ENCODE measurements around the gene NCR3LG1.

- TF ChIP-seq EZH2 (IDR thresholded peaks at IDR 0.05; ENCODE audit: insufficient read depth, poor library complexity, severe bottlenecking): no peak
- TF ChIP-seq EZH2phosphoT487 (IDR thresholded peaks at IDR 0.05; ENCODE audit: insufficient read depth, low read depth): no peak
Observed at GRCh38 chr11:17397311-17398002, 45.9 kb downstream of the NCR3LG1 start.

Data from GM23248 (cell line).